GM19463 (cell line): ENCODE results near the gene SERP1.
"Not testable (repeated sequence)": the region's sequence is repeated elsewhere in the genome, so short reads cannot be mapped to it uniquely, and the experiment has no call there.

Source experiments
- ATAC-seq: cut with Tn5 transposase; IDR thresholded peaks from one replicate; pipeline ENCODE4 v1.9.1; 2021; ENCODE audit warnings: mild to moderate bottlenecking, moderate library complexity; ENCODE audit not compliant: unreplicated experiment

SERP1 gene

DNA sequence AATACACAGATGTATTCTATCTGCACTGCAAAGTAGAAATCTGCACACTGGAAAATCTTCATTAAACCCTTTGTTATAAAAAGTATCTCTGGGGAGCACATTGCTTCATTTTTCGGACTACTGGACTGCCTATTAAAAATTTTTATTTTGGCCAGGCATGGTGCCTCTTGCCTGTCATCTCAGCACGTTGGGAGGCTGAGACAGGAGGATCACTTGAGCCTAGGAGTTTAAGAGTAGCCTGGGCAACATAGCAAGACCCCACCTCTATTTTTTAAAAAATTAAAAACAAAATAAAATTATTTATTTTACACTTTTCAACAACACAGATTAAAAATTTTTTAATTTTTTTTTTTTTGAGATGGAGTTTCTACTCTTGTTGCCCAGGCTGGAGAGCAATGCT is 6.0 kb downstream of the SERP1 start:
- ATAC-seq = no peak

DNA sequence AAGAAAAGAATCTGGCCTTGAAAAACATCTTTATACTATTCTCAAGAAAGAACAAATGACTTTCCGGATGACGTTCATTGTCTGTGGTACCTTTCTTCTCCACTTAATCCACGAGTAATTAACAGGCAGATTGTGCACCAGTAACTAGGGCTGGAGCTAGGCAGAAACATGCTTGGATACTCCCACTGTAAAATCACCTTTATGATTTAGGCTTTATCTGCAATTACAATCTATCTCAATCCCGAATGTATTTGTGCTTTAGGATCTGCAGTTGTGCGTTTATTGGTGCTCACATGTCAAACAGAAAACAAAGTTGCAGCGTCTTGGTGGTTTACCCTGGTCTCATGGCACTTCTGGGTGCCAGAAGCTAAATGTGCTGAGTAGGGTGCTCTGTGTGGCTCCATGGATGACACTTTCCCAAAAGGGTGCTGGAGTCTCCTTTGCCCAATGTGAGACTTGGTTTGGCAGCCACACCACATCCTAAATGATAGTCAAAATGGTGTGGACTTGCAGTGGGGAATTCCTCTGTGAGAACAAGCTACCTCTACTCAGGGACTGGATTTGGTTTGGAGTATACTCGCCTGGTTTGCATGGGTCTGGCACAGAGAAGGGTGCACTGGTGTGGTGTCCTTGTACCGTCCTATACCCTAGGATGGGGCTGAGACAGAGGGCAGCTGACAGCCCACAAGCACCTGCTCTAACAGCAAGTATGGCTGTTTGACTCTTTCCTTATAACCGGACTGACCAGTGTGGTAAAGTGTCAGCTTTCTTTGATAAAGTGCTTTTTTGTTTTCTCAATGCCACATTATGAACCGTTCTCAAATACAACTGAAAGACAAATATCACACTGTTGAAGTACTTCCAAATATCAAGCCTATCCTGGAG is 7.7 kb downstream of the SERP1 start:
- no peak for ATAC-seq

DNA sequence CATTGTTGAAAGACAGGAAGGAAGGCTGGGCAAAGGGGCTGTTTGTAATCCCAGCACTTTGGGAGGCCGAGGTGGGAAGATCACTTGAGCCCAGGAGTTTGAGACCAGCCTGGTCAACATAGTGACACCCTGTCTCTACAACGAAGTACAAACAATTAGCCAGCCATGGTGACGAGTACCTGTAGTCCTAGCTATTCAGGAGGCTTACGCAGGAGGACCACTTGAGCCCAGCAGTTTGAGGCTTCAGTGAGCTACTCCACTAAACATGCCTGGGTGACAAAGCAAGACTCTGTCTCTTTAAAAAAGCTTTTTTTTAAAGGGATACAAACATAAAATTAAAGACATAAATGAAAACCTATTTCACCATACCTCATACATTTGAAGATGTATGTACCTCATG is 11.1 kb downstream of the SERP1 start:
- ATAC-seq = no peak

DNA sequence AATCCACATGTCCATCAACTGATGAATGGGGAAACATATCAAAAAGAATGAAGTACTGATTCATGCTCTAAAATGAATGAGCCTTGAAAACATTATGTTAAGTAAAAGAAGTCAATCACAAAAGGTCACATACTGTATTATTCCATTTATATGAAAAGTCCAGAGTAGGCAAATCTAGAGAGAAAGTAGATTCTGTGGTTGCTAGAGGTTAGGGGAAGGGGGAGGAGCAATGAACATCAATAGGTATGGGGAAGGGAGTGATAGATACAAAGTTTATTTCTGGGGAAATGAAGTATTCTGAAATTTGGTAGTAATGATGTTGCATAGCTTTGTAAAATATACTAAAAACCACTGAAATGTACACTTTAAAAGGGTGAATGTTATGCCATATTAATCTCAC is 14.5 kb downstream of the SERP1 start:
- no peak for ATAC-seq

DNA sequence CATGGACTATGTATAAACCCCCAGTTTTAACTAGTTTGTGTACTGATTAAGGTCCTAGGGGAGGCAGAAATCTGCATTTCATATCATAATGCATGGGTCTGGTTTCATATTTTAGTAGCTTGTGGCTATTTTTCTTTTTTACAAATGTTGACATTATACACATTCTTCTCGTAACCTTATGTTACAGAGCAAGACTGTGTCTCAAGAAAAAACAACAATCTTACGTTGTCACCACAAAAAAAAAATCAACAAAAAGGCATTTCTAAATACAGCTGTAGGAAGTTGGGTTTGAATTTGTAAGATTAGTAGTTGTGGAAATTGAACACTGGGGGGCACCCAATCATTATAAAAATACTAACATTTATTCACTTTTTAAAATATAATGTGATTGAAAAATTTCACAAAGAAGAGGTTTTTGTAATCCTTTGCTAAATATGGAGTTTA is 17.9 kb downstream of the SERP1 start:
- no peak for ATAC-seq

DNA sequence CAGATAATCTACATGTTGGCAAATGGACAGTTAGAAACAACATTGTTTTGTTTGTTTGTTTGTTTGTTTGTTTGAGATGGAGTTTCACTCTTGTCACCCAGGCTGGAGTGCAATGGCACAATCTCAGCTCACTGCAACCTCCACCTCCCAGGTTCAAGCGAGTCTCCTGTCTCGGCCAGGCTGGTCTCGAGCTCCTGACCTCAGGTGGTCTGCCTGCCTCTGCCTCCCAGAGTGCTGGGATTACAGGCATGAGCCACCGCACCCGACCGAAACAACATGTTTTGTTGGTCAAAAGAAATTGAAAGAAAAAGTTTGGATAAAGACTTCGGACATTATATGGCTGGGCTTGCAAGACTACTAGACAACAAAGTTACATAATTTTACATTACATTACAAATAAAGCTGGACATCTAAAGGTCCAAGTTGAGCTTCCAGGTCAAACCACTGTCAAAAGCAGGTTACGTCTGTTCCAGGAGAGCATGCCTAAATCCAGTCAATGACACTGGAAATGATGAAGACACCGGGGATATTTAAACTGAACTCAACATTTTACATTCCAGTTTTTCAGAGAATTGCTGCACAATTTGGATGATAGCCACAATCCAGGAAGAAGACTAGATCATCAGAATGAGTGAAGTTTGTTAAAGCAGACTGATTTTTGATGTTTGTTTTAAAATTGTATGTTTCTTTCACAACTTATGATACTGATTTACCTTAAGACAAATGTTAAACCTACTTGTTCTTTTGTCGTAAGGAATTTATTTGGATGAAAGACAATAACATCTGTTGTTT is 18.6 kb downstream of the SERP1 start:
- ATAC-seq = no peak

DNA sequence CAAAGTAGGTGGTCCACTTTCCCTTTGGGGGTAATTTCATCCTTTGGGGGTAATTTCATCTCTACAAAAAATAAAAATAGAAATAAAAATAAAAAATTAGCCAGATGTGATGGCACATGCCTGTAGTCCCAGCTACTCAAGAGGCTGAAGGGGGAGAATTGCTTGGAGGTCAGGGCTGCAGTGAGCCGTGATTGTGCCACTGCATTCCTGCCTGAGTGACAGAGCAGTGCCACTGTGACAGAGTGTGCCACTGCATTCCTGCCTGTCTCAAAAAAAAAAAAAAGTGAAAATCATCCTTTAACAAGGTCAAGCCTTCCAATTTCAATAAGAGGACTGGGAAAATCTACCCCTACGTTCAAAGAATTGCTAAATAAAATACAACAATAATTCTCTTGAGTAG is 22.8 kb downstream of the SERP1 start:
- no peak for ATAC-seq

DNA sequence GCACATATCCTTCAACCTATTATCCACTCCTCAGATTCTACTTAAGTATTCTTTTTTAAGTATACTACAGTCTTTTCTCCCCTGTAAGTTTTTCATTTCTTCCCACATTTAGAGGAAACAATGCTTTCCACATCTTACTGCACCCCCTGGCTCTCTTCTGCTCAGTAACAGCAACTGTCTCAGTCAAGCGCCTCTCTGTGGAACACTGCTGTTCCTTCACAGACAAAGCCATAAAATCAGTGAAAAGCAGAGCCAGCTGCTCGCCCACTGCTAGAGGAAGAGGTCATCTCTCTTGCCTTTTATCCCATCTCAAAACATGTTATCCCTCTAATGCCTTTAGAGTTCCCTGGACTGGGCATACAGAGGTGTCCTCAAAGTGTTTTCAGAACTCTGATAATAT is 24.8 kb downstream of the SERP1 start:
- no peak for ATAC-seq

DNA sequence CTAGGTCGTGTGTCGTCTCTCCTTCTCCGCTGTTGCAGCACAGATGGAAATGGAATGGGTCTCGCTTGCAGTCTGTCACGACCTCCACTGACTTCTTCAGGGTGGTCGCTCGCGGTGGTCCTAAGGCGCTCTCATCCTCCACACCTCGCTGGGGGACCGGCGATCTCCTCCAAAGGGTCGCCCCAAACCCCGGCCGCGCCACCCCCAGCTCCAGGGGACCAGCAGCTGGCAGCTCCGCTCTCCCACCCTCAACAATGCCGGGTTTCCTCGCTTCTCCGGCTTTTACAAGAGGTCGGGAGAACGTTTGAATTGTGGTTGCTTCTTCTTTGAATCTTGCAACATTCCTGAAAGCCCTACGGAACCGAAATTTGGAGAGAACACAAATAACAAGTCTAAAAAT is 25.9 kb downstream of the SERP1 start:
- ATAC-seq = no peak

DNA sequence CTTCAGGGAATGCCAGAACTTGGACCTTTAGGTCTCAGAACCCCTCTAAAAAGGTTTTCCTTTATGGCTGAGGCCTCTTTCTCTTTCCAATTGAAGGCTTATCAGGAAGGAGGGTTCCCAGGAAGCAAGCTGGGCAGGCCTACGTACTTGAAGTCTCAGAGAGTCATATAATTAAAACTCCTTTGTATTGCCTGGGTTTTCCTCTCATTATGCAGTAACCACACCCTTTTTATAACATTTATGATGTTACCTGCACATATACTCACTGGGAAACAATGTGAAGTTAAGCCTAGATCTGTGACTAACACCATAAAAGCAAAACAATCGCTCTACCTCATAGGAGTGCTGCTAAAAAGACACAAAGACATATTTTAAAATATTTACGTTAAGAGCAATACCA is 27.3 kb downstream of the SERP1 start:
- no peak for ATAC-seq

DNA sequence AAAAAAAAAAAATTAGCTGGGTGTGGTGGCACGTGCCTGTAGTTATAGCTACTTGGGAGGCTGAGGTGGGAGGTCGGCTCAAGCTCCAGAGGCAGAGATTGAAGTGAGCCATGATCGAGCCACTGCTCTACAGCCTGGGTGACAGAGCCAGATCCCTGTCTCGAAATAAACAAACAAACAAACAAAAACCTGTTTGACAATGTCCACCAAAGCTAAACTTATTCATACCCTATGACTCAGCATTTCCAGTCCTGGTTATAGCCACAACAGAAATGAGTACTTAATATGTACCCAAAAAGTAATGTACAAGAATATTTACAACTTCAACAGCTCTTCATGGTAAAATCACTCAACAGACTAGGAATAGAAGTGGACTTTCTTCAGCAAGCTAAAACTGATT is 31.1 kb downstream of the SERP1 start:
- no peak for ATAC-seq

DNA sequence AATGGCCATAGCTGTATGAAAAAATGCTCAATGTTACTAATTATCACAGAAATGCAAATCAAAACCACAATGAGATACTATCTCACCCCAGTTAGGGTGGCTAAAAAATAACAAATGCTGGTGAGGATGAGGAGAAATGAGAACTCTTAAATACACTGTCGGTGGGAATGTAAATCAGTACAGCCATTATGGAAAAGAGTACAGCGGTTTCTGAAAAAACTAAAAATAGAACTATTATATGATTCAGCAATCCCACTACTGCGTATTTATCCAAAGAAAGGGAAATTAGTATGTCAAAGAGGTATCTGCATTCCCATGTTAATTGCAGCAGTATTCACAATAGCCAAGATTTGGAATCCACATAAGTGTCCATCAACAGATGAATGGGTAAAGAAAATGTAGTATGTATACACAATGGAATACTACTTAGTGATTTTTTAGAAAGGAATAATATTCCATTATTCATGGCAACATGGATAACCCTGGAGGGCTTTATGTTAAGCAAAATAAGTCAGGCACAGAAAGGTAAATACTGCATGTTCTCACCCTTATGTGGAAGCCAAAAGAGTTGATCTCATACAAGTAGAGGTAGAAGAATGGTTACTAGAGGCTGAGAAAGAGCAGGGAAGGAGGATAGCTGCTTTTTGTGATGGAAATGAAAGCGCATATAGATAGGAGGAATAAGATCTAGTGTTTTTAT is 35.0 kb downstream of the SERP1 start:
- ATAC-seq = no peak

DNA sequence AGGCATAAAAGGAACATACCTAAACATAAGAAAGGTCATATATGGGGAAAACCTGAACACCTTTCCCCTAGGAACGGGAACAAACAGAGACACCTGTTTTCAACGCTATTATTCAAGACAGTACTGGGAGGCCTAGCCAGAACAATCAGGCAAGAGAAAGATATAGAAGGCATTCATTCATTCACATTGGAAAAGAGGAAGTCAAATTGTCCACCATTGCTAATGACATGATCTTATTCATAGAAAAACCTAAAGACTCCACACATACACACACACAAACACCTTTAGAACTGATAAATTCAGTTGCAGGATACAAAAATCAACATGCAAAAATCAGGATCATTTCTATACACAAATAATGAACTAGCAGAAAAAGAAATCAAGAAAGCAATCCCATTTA is 36.5 kb downstream of the SERP1 start:
- ATAC-seq = no peak

DNA sequence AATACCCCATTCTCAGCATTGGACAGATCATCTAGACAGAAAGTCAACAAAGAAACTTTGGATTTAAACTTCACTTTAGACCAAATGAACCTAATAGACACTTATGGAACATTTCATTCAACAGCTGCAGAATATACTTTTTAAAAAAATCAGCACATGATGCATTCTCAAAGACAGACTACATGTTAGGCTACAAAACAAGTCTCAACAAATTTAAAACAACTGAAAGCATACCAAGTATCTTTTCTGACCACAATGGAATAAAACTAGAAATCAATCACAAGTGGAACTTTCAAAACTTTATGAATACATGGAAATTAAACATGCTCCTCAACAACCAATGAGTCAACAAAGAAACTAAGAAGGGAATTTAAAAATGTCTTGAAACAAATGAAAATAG is 37.9 kb downstream of the SERP1 start:
- no peak for ATAC-seq

DNA sequence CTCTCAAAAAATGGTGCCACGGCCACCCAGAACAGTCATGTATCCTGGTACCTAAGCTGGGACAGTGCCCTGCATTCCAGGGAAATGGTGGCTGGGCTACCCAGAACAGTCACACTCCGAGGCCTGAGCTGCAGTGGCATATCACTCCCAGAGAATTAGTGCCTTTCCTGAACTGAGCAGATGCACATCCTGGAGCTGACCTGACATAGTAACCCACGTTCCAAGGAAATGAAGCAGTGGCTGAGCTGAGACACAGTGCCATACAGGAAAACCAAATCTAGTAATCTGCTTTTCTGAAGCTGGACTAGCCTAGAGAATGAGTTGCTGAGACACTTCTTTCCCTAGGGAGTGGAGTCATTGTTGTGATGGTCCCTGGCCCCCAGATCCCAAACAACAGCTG is 41.8 kb downstream of the SERP1 start:
- ATAC-seq = no peak

DNA sequence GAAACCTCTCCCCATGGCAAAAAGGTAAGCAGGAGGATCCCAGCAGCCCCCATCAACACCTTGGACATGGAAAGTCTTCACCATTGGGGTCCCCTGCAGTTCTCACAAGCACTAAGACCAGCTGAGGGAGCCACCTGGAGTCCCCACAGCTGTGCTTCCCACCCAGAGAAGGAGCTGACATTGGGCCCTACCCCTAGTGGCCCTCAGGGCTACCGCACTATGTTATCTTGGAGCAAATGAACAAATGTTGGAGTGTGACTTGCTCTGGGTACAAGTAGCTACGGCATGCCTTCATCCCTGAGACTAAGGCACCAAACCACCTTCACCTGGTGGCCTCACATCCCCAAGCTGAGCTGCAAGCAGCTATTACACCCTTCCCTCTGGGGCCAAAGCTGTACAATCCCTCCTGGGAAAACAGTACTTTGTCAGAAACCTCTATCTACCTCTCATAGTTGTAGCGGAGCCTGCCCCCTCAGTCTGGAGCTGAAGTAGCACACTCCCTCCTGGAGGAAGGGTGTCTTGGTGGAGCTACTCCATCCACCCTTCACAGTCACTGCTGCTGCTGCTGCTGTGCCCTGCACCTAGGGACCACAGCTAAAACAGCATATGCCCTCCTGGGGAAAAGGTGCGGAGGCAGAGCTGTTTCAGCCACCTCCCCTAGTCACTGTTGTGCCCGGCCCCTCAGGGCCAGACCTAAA is 42.7 kb downstream of the SERP1 start:
- no peak for ATAC-seq

DNA sequence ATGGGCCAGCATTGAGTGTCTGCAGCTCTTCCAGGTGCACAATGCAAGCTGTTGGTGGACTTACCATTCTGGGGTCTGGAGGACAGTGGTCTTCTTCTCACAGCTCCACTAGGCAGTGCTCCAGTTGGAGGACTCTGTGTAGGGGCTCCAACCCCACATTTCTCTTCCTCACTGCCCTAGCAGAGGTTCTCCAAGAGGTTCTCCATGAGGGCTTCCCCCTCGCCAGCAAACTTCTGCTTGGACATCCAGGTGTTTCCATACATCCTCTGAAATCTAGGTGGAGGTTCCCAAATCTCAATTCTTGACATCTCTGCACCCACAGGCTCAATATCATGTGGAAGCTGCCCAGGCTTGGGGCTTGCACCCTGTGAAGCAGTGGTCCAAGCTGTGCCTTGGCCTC is 45.3 kb downstream of the SERP1 start:
- ATAC-seq = not testable (repeated sequence)

DNA sequence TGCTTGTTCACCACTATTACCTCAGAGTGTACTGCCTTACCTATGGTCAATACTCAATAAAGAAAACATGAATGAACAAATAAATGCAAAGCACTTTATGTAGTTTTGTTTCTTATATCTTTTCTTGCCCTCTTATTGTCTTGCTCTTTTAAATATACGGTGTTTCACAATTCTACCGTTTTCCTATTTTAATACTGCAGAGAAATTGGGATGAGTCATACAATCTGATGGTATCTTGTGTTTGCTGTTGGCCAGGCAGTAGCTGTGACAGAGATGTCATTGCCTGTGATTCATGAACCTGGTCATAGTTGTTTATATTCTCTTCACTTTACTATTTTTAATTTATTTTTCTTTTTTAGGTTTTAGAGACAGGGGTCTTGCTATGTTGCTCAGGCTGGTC is 48.3 kb downstream of the SERP1 start:
- no peak for ATAC-seq

DNA sequence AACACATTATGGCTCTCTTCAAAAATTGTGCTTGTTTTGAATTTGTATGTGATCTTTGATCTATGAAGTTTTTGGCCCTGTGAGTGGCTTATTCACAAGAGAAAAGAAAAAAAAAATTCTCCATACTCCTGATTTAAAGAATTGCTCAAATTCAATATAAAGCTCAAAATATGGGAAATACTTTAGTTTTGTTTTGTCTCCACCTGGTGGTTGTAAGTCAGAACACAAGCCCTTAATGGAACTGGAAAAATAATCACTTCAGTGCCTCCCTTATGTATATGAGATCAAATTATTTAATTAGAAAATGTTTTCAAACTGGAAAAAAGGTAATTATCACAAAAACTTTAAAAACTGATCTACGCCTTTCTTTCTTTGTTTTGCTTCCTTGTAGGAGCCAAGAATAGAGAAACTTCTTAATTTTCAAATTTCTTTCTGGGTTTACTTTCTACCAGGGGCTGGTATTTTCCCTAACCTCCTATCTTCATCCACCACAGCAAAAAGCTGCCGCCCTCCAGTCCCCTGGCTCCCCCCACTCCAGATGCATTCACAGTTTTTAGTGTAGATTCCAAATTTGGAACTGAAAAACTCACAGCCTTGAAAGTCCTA is 50.6 kb downstream of the SERP1 start:
- ATAC-seq = no peak

DNA sequence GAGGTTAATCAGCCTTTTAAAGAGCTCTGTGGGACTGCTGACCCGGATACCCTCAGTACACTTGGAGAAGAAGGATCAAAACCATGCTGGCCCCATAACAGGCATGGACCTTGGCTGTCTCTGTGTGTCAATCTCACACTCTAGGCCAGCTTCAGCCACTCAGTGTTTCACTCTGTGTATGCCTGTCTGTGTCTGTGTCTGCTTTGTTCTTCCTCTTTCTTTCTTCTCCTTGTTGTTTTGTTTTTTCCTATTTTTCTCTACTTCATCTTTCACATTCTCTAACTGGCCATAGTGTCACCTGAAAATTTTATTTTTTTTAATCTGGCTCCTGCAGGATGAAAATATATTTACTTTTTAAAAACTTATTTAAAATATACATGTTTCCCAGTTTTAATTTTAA is 51.1 kb downstream of the SERP1 start:
- no peak for ATAC-seq
